ENCODE data around the gene TRIP10.

TRIP10 gene

GRCh38 chr19:6754653-6755463 lies 15.4 kb downstream of the TRIP10 start:
- TF ChIP-seq, protein P1, sequence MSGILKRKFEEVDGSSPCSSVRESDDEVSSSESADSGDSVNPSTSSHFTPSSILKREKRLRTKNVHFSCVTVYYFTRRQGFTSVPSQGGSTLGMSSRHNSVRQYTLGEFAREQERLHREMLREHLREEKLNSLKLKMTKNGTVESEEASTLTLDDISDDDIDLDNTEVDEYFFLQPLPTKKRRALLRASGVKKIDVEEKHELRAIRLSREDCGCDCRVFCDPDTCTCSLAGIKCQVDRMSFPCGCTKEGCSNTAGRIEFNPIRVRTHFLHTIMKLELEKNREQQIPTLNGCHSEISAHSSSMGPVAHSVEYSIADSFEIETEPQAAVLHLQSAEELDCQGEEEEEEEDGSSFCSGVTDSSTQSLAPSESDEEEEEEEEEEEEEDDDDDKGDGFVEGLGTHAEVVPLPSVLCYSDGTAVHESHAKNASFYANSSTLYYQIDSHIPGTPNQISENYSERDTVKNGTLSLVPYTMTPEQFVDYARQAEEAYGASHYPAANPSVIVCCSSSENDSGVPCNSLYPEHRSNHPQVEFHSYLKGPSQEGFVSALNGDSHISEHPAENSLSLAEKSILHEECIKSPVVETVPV (CRISPR knock-in tag; IDR thresholded peaks at IDR 0.05), result no peak
- TF ChIP-seq, protein P2, sequence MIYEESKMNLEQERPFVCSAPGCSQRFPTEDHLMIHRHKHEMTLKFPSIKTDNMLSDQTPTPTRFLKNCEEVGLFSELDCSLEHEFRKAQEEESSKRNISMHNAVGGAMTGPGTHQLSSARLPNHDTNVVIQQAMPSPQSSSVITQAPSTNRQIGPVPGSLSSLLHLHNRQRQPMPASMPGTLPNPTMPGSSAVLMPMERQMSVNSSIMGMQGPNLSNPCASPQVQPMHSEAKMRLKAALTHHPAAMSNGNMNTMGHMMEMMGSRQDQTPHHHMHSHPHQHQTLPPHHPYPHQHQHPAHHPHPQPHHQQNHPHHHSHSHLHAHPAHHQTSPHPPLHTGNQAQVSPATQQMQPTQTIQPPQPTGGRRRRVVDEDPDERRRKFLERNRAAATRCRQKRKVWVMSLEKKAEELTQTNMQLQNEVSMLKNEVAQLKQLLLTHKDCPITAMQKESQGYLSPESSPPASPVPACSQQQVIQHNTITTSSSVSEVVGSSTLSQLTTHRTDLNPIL (CRISPR knock-in tag; IDR thresholded peaks at IDR 0.05; ENCODE audit: low read depth), result no peak
- TF ChIP-seq ZNF8 (CRISPR knock-in tag; IDR thresholded peaks at IDR 0.05), result no peak
- no peak for TF ChIP-seq ESRRG (CRISPR knock-in tag; IDR thresholded peaks at IDR 0.05)
- no peak for TF ChIP-seq ISL1 (CRISPR knock-in tag; IDR thresholded peaks at IDR 0.05)
- no peak for TF ChIP-seq PATZ1 (CRISPR knock-in tag; IDR thresholded peaks at IDR 0.05; ENCODE audit: borderline replicate concordance)
- TF ChIP-seq TSHZ2 (CRISPR knock-in tag; IDR thresholded peaks at IDR 0.05), result no peak
- TF ChIP-seq OSR1 (CRISPR knock-in tag; IDR thresholded peaks at IDR 0.05), result no peak
- TF ChIP-seq BACH2 (CRISPR knock-in tag; IDR thresholded peaks at IDR 0.05; ENCODE audit: borderline replicate concordance), result no peak
- TF ChIP-seq SNAI2 (CRISPR knock-in tag; IDR thresholded peaks at IDR 0.05), result no peak
- no peak for ATAC-seq

DNA sequence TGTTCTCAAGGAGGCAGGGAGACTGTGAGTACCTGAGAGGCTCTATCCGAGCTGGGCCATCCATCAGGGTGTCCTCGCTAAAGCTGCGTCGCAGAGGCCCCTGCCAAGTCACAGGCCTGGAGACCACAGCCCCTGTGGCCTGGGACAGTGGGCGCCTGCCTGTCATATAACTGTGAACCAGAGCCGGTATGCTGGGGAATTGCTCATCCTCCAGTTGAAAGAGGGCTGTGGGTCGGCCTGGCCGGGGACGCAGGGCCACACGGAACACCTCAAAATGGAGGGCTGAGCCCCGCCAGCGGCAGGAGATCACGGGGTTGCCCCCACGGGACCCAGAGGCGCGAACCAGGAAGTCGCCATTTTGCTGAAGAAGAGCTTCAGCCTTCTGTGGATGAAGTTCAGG lies 21.1 kb downstream of the TRIP10 start:
- TF ChIP-seq TOX (CRISPR knock-in tag; IDR thresholded peaks at IDR 0.05; ENCODE audit: borderline replicate concordance), result no peak
- TF ChIP-seq ESRRG (CRISPR knock-in tag; IDR thresholded peaks at IDR 0.05), result no peak
- no peak for TF ChIP-seq ARNTL (CRISPR knock-in tag; IDR thresholded peaks at IDR 0.05; ENCODE audit: borderline replicate concordance, low read depth)
- TF ChIP-seq ISL1 (CRISPR knock-in tag; IDR thresholded peaks at IDR 0.05), result no peak
- no peak for TF ChIP-seq BACH2 (CRISPR knock-in tag; IDR thresholded peaks at IDR 0.05; ENCODE audit: borderline replicate concordance)
- TF ChIP-seq TCF4 (CRISPR knock-in tag; IDR thresholded peaks at IDR 0.05; ENCODE audit: borderline replicate concordance), result no peak
- no peak for TF ChIP-seq ZFP30 (CRISPR knock-in tag; IDR thresholded peaks at IDR 0.05)
- no peak for TF ChIP-seq PATZ1 (CRISPR knock-in tag; IDR thresholded peaks at IDR 0.05; ENCODE audit: borderline replicate concordance)
- TF ChIP-seq RARB (CRISPR knock-in tag; IDR thresholded peaks at IDR 0.05), result no peak
- no peak for TF ChIP-seq SNAI2 (CRISPR knock-in tag; IDR thresholded peaks at IDR 0.05)
- TF ChIP-seq, protein P2 (CRISPR knock-in tag; IDR thresholded peaks at IDR 0.05; ENCODE audit: low read depth), result no peak
- TF ChIP-seq ZNF565 (CRISPR knock-in tag; conservative IDR thresholded peaks at IDR 0.05; ENCODE audit: low read depth), result no peak
- no peak for TF ChIP-seq ZNF8 (CRISPR knock-in tag; IDR thresholded peaks at IDR 0.05)
- no peak for TF ChIP-seq POU6F1 (CRISPR knock-in tag; IDR thresholded peaks at IDR 0.05; ENCODE audit: borderline replicate concordance, low read depth)

More for the DNA sequence above, 21.1 kb downstream of the TRIP10 start:
- ATAC-seq, result no peak
